Trophoblast cell (in vitro differentiated cells and primary cell): ENCODE measurements around the gene SUN3.
A peak's percentile ranks its signal among the peaks of the same experiment; 100 is the strongest.

Source experiments
- DNase-seq, 2 donors: peaks; one replicate each; pipeline ENCODE4 v3.0.0-alpha.2; 2016
- H2AFZ ChIP-seq: 2 replicates; pipeline ENCODE4 v1.6.1; 2013; ENCODE audit warnings: low read length, moderate library complexity, mild to moderate bottlenecking; ENCODE audit not compliant: insufficient read depth, poor library complexity
- H2AK5ac ChIP-seq: 2 replicates; pipeline ENCODE4 v1.6.1; 2013; ENCODE audit warnings: mild to moderate bottlenecking, low read length
- H2BK120ac ChIP-seq: 2 replicates; pipeline ENCODE4 v1.6.1; 2013; ENCODE audit warnings: low read length, mild to moderate bottlenecking, moderate library complexity; ENCODE audit not compliant: insufficient read depth, poor library complexity
- H2BK12ac ChIP-seq: 2 replicates; pipeline ENCODE4 v1.6.1; 2013; ENCODE audit warnings: mild to moderate bottlenecking, low read length, moderate library complexity
- H2BK5ac ChIP-seq: 2 replicates; pipeline ENCODE4 v1.6.1; 2013; ENCODE audit warnings: low read length, low read depth, moderate library complexity, mild to moderate bottlenecking; ENCODE audit not compliant: poor library complexity
- H3K14ac ChIP-seq: 2 replicates; pipeline ENCODE4 v1.6.1; 2013; ENCODE audit warnings: mild to moderate bottlenecking, low read length
- H3K18ac ChIP-seq: 2 replicates; pipeline ENCODE4 v1.6.1; 2013; ENCODE audit warnings: mild to moderate bottlenecking, low read length
- H3K23ac ChIP-seq: 2 replicates; pipeline ENCODE4 v1.6.1; 2013; ENCODE audit warnings: low read length
- H3K27ac ChIP-seq: 2 replicates; pipeline ENCODE4 v1.5.1; 2013; ENCODE audit warnings: low read depth, mild to moderate bottlenecking, inconsistent platforms, low read length, moderate library complexity
- H3K27me3 ChIP-seq: 2 replicates; pipeline ENCODE4 v1.6.1; 2013; ENCODE audit warnings: inconsistent platforms, mild to moderate bottlenecking, low read length, moderate library complexity; ENCODE audit not compliant: insufficient read depth
- H3K36me3 ChIP-seq, 2 experiments: 1 replicate in 1 of 2; 2 replicates in 1 of 2; pipeline ENCODE4 v1.6.1; 2013; ENCODE audit warnings: low read length in 2 of 2, mild to moderate bottlenecking in 2 of 2, moderate library complexity in 1 of 2; ENCODE audit not compliant: insufficient read depth in 2 of 2, control insufficient read depth in 1 of 2
- H3K4ac ChIP-seq: 2 replicates; pipeline ENCODE4 v1.6.1; 2013; ENCODE audit warnings: low read depth, mild to moderate bottlenecking, low read length, moderate library complexity
- H3K4me1 ChIP-seq, 2 experiments: 1 replicate in 1 of 2; 2 replicates in 1 of 2; pipeline ENCODE4 v1.6.1; 2013; ENCODE audit warnings: low read length in 2 of 2, mild to moderate bottlenecking in 2 of 2, moderate library complexity in 1 of 2; ENCODE audit not compliant: insufficient read depth in 2 of 2, control insufficient read depth in 1 of 2
- H3K4me2 ChIP-seq: 2 replicates; pipeline ENCODE4 v1.6.1; 2013; ENCODE audit warnings: inconsistent platforms, mild to moderate bottlenecking, low read length, moderate library complexity
- H3K4me3 ChIP-seq: 2 replicates; pipeline ENCODE4 v1.5.1; 2013; ENCODE audit warnings: mild to moderate bottlenecking, low read depth, low read length, inconsistent platforms
- H3K79me1 ChIP-seq: one replicate; pipeline ENCODE4 v1.6.1; 2013; ENCODE audit warnings: low read length
- H3K79me2 ChIP-seq: 2 replicates; pipeline ENCODE4 v1.6.1; 2013; ENCODE audit warnings: low read length, mild to moderate bottlenecking; ENCODE audit not compliant: control insufficient read depth, insufficient read depth, poor library complexity
- H3K9ac ChIP-seq: 2 replicates; pipeline ENCODE4 v1.6.1; 2013; ENCODE audit warnings: mild to moderate bottlenecking, low read length
- H3K9me3 ChIP-seq: 2 replicates; pipeline ENCODE4 v1.6.1; 2013; ENCODE audit warnings: low read depth, mild to moderate bottlenecking, control low read depth, inconsistent platforms, low read length; ENCODE audit not compliant: insufficient read depth
- H4K12ac ChIP-seq: 2 replicates; pipeline ENCODE4 v1.6.1; 2013; ENCODE audit warnings: low read depth, mild to moderate bottlenecking, low read length, moderate library complexity
- H4K8ac ChIP-seq: 2 replicates; pipeline ENCODE4 v1.6.1; 2013; ENCODE audit warnings: low read depth, mild to moderate bottlenecking, low read length, moderate library complexity
- H4K91ac ChIP-seq: one replicate; pipeline ENCODE4 v1.6.1; 2013; ENCODE audit warnings: low read depth, mild to moderate bottlenecking, low read length, moderate library complexity
- WGBS: extraction: QIAGEN DNeasy Blood & Tissue Kit; methylation state at CpG from one replicate; pipeline ENCODE4 v1.1.7; 2013; ENCODE audit warnings: missing lambda C conversion rate; ENCODE audit not compliant: insufficient read length, insufficient coverage; ENCODE audit errors: extremely low coverage; 5-methylcytosine and 5-hydroxymethylcytosine counted together

SUN3 gene

GRCh38 chr7:47949703-47950102 is 79.2 kb downstream of the SUN3 start:
- no peak overlapping the region for H2BK5ac ChIP-seq
- no peak overlapping the region for H4K8ac ChIP-seq
- no peak overlapping the region for H2AK5ac ChIP-seq

GRCh38 chr7:47948141-47948790 is 80.6 kb downstream of the SUN3 start, which contains the start of gene PKD1L1:
TSS of gene PKD1L1 (minus strand) at chr7:47948466. CDS start at chr7:47948440, 26 bp downstream.
- H2BK12ac ChIP-seq, result no peak within 1 kb of the TSS
- no peak within 1 kb of the TSS for H3K27ac ChIP-seq
- no peak within 1 kb of the TSS for H4K91ac ChIP-seq
- no peak within 1 kb of the TSS for H3K4me3 ChIP-seq
- no peak within 1 kb of the TSS for H3K4me2 ChIP-seq
- H2BK5ac ChIP-seq, result no peak within 1 kb of the TSS
- no peak within 1 kb of the TSS for H3K9ac ChIP-seq
- peaks cover under 1% of the 10 kb centered on the region for H3K79me1 ChIP-seq
- H3K79me2 ChIP-seq, result no peaks in the 10 kb centered on the region
- no peak within 1 kb of the TSS for H2AFZ ChIP-seq
- H3K23ac ChIP-seq, result no peak within 1 kb of the TSS
- no peak within 1 kb of the TSS for H3K4ac ChIP-seq
- no CpG with 5 or more reads among the region's 7 CpGs for WGBS
- peak; percentile 56 to 71 for DNase-seq
- no peak within 1 kb of the TSS for H4K12ac ChIP-seq
- H3K36me3 ChIP-seq, result no peaks in the 10 kb centered on the region
- peaks cover 0 to 12% of the 10 kb centered on the region in 2 experiments for H3K4me1 ChIP-seq
- no peak within 1 kb of the TSS for H4K8ac ChIP-seq
- no peak within 1 kb of the TSS for H2AK5ac ChIP-seq
- H3K18ac ChIP-seq, result no peak within 1 kb of the TSS
- H3K14ac ChIP-seq, result no peak within 1 kb of the TSS
- H3K9me3 ChIP-seq, result peaks cover 3% of the 10 kb centered on the region
- no peaks in the 10 kb centered on the region for H3K27me3 ChIP-seq
- no peak within 1 kb of the TSS for H2BK120ac ChIP-seq

More at GRCh38 chr7:47949703-47950102, 79.2 kb downstream of the SUN3 start:
- no peak overlapping the region for H3K4me2 ChIP-seq
- no peak for DNase-seq
- H2BK12ac ChIP-seq, result no peak overlapping the region
- no peaks in the 10 kb centered on the region for H3K79me2 ChIP-seq
- no peak overlapping the region for H3K23ac ChIP-seq
- H3K4me1 ChIP-seq, result peaks cover 0 to 8% of the 10 kb centered on the region in 2 experiments
- H3K79me1 ChIP-seq, result no peaks in the 10 kb centered on the region
- peaks cover 0 to 7% of the 10 kb centered on the region in 2 experiments for H3K36me3 ChIP-seq
- WGBS, result no CpG with 5 or more reads among the region's 4 CpGs
- H3K9ac ChIP-seq, result no peak overlapping the region
- peak overlapping the region; percentile 7 for H2BK120ac ChIP-seq
- H4K91ac ChIP-seq, result no peak overlapping the region
- H2AFZ ChIP-seq, result no peak overlapping the region
- no peak overlapping the region for H3K14ac ChIP-seq
- H3K4ac ChIP-seq, result no peak overlapping the region
- H3K27ac ChIP-seq, result no peak overlapping the region
- H3K4me3 ChIP-seq, result no peak overlapping the region
- H3K27me3 ChIP-seq, result no peaks in the 10 kb centered on the region
- no peak overlapping the region for H4K12ac ChIP-seq
- no peak overlapping the region for H3K18ac ChIP-seq
- peaks cover 3% of the 10 kb centered on the region for H3K9me3 ChIP-seq

- H2AFZ ChIP-seq, result no peak overlapping the region
- no peak overlapping the region for H2AK5ac ChIP-seq
- no peak overlapping the region for H2BK12ac ChIP-seq
- H3K4ac ChIP-seq, result no peak overlapping the region
- H3K36me3 ChIP-seq, result no peaks in the 10 kb centered on the region
- H4K12ac ChIP-seq, result no peak overlapping the region
- no peak for DNase-seq
- H3K9me3 ChIP-seq, result peaks cover 3% of the 10 kb centered on the region
- no peak overlapping the region for H3K9ac ChIP-seq
- H4K91ac ChIP-seq, result no peak overlapping the region
- H3K27ac ChIP-seq, result no peak overlapping the region
- H3K4me2 ChIP-seq, result no peak overlapping the region
- no peak overlapping the region for H2BK5ac ChIP-seq
- H3K27me3 ChIP-seq, result no peaks in the 10 kb centered on the region
- H2BK120ac ChIP-seq, result no peak overlapping the region
- H3K79me2 ChIP-seq, result no peaks in the 10 kb centered on the region
- H3K4me3 ChIP-seq, result no peak overlapping the region
- no CpG with 5 or more reads among the region's 7 CpGs for WGBS
- H3K18ac ChIP-seq, result no peak overlapping the region
- no peak overlapping the region for H3K23ac ChIP-seq
- H4K8ac ChIP-seq, result no peak overlapping the region
- H3K79me1 ChIP-seq, result peaks cover 2% of the 10 kb centered on the region
- no peak overlapping the region for H3K14ac ChIP-seq
- peaks cover 0 to 12% of the 10 kb centered on the region in 2 experiments for H3K4me1 ChIP-seq
Measured at GRCh38 chr7:47947355-47947749, 81.6 kb downstream of the SUN3 start.

- WGBS, result no CpG with 5 or more reads among the region's 7 CpGs
- H2AFZ ChIP-seq, result no peak overlapping the region
Measured at GRCh38 chr7:47946581-47947354, 82.1 kb downstream of the SUN3 start.

More at GRCh38 chr7:47946581-47947354, 82.1 kb downstream of the SUN3 start:
- no peak overlapping the region for H2BK12ac ChIP-seq
- no peaks in the 10 kb centered on the region for H3K36me3 ChIP-seq
- H4K12ac ChIP-seq, result no peak overlapping the region
- H2BK5ac ChIP-seq, result no peak overlapping the region
- no peak overlapping the region for H3K4ac ChIP-seq
- H3K9me3 ChIP-seq, result peaks cover 3% of the 10 kb centered on the region
- no peaks in the 10 kb centered on the region for H3K27me3 ChIP-seq
- H3K9ac ChIP-seq, result no peak overlapping the region
- H3K79me1 ChIP-seq, result peaks cover 2% of the 10 kb centered on the region
- peak overlapping the region; percentile 18 for H3K23ac ChIP-seq
- no peak overlapping the region for H4K8ac ChIP-seq
- no peak overlapping the region for H3K27ac ChIP-seq
- DNase-seq, result no peak
- no peak overlapping the region for H4K91ac ChIP-seq
- H3K14ac ChIP-seq, result no peak overlapping the region
- no peak overlapping the region for H2BK120ac ChIP-seq
- no peak overlapping the region for H3K4me2 ChIP-seq
- no peak overlapping the region for H2AK5ac ChIP-seq
- no peaks in the 10 kb centered on the region for H3K79me2 ChIP-seq
- peaks cover 0 to 12% of the 10 kb centered on the region in 2 experiments for H3K4me1 ChIP-seq
- peak overlapping the region; percentile 65 for H3K4me3 ChIP-seq
- H3K18ac ChIP-seq, result no peak overlapping the region
